T-helper 2 cell treated with Interferon-gamma antibody and Interleukin-4, amounts not matched to agents 5 μg/mL and 100 μg/mL, for 36 hours (primary cell): Measurements from ENCODE around the gene SPAG6.

Experiments
- DNase-seq: peaks from one replicate; pipeline ENCODE4 v3.0.0; 2021; ENCODE audit warnings: low spot score
- H3K27ac Mint-ChIP-seq: one replicate; pipeline ENCODE4 v1.8.0; 2021; ENCODE audit warnings: mild to moderate bottlenecking, mixed read lengths
- H3K27me3 Mint-ChIP-seq: one replicate; pipeline ENCODE4 v1.8.0; 2021; ENCODE audit warnings: low read depth, mixed read lengths
- H3K36me3 Mint-ChIP-seq: one replicate; pipeline ENCODE4 v1.8.0; 2021; ENCODE audit warnings: low read depth, mixed read lengths
- H3K4me1 Mint-ChIP-seq: one replicate; pipeline ENCODE4 v1.8.0; 2021; ENCODE audit warnings: low read depth, mixed read lengths
- H3K4me3 Mint-ChIP-seq: one replicate; pipeline ENCODE4 v1.8.0; 2022; ENCODE audit warnings: mild to moderate bottlenecking, moderate library complexity, mixed read lengths
- H3K9me3 Mint-ChIP-seq: one replicate; pipeline ENCODE4 v1.8.0; 2021; ENCODE audit warnings: mixed read lengths

SPAG6 gene

GRCh38 chr10:22317771-22318565 lies 27.3 kb upstream of the SPAG6 start:
- peaks cover 29% of the 10 kb centered on the region for H3K27me3 Mint-ChIP-seq
- no peaks in the 10 kb centered on the region for H3K9me3 Mint-ChIP-seq
- no peak overlapping the region for H3K27ac Mint-ChIP-seq
- H3K4me1 Mint-ChIP-seq = peaks cover 44% of the 10 kb centered on the region
- peaks cover 24% of the 10 kb centered on the region for H3K36me3 Mint-ChIP-seq
- no peak for DNase-seq
- peak overlapping the region; percentile 91 for H3K4me3 Mint-ChIP-seq

- Mint-ChIP-seq H3K4me1 (peaks cover 52% of the 10 kb centered on the region), H3K27me3 (peaks cover 37% of the 10 kb centered on the region), H3K27ac (no peak overlapping the region), H3K36me3 (peaks cover 29% of the 10 kb centered on the region), H3K4me3 (peak overlapping the region; percentile 58), H3K9me3 (no peaks in the 10 kb centered on the region)
- no peak for DNase-seq
These were observed 26.5 kb upstream of the SPAG6 start for GRCh38 chr10:22318772-22319171.

GRCh38 chr10:22319547-22319979 lies 25.7 kb upstream of the SPAG6 start:
- DNase-seq = no peak

GRCh38 chr10:22319980-22320558 lies 25.2 kb upstream of the SPAG6 start:
- Mint-ChIP-seq H3K27me3 (peaks cover 47% of the 10 kb centered on the region), H3K4me3 (peak overlapping the region; percentile 88), H3K4me1 (peaks cover 58% of the 10 kb centered on the region), H3K27ac (peak overlapping the region; percentile 95), H3K9me3 (no peaks in the 10 kb centered on the region), H3K36me3 (peaks cover 32% of the 10 kb centered on the region)
- no peak for DNase-seq

More at GRCh38 chr10:22319547-22319979, 25.7 kb upstream of the SPAG6 start:
- no peaks in the 10 kb centered on the region for H3K9me3 Mint-ChIP-seq
- peaks cover 32% of the 10 kb centered on the region for H3K36me3 Mint-ChIP-seq
- H3K27me3 Mint-ChIP-seq = peaks cover 45% of the 10 kb centered on the region
- H3K4me1 Mint-ChIP-seq = peaks cover 59% of the 10 kb centered on the region
- H3K27ac Mint-ChIP-seq = peak overlapping the region; percentile 95
- H3K4me3 Mint-ChIP-seq = peak overlapping the region; percentile 88

GRCh38 chr10:22320591-22321155 lies 24.6 kb upstream of the SPAG6 start, which contains the start of gene BMI1:
Gene BMI1 (plus strand): TSS chr10:22321099. CDS start chr10:22326450, 5,351 bp downstream.
- DNase-seq = peak; percentile 64
- Mint-ChIP-seq H3K27ac (peak within 1 kb of the TSS; percentile 95), H3K9me3 (no peaks in the 10 kb centered on the region), H3K4me3 (peak within 1 kb of the TSS; percentile 88), H3K27me3 (peaks cover 47% of the 10 kb centered on the region), H3K36me3 (peaks cover 30% of the 10 kb centered on the region), H3K4me1 (peaks cover 52% of the 10 kb centered on the region)

- H3K9me3 Mint-ChIP-seq = no peaks in the 10 kb centered on the region
- H3K4me3 Mint-ChIP-seq = peak overlapping the region; percentile 77
- peaks cover 55% of the 10 kb centered on the region for H3K4me1 Mint-ChIP-seq
- peak overlapping the region; percentile 77 for H3K27ac Mint-ChIP-seq
- peaks cover 46% of the 10 kb centered on the region for H3K27me3 Mint-ChIP-seq
- DNase-seq = peak; percentile 56
- peaks cover 32% of the 10 kb centered on the region for H3K36me3 Mint-ChIP-seq
These were observed 24.0 kb upstream of the SPAG6 start for GRCh38 chr10:22321156-22321923.

GRCh38 chr10:22321924-22322640 lies 23.2 kb upstream of the SPAG6 start:
- no peak for DNase-seq
- Mint-ChIP-seq H3K9me3 (no peaks in the 10 kb centered on the region), H3K27ac (peak overlapping the region; percentile 79), H3K4me3 (peak overlapping the region; percentile 84), H3K36me3 (peaks cover 35% of the 10 kb centered on the region), H3K4me1 (peaks cover 58% of the 10 kb centered on the region), H3K27me3 (peaks cover 46% of the 10 kb centered on the region)

- Mint-ChIP-seq H3K9me3 (no peaks in the 10 kb centered on the region), H3K36me3 (peaks cover 39% of the 10 kb centered on the region), H3K4me3 (peak overlapping the region; percentile 84), H3K27me3 (peaks cover 46% of the 10 kb centered on the region), H3K27ac (peak overlapping the region; percentile 79), H3K4me1 (peaks cover 56% of the 10 kb centered on the region)
- DNase-seq = no peak
These were observed 22.6 kb upstream of the SPAG6 start for GRCh38 chr10:22322641-22323160.

- peaks cover 40% of the 10 kb centered on the region for H3K27me3 Mint-ChIP-seq
- peaks cover 47% of the 10 kb centered on the region for H3K4me1 Mint-ChIP-seq
- H3K9me3 Mint-ChIP-seq = no peaks in the 10 kb centered on the region
- DNase-seq = no peak
- H3K4me3 Mint-ChIP-seq = peak overlapping the region; percentile 84
- H3K36me3 Mint-ChIP-seq = peaks cover 34% of the 10 kb centered on the region
- H3K27ac Mint-ChIP-seq = no peak overlapping the region
These were observed 21.6 kb upstream of the SPAG6 start for GRCh38 chr10:22323538-22324305.

- Mint-ChIP-seq H3K4me1 (peaks cover 42% of the 10 kb centered on the region), H3K9me3 (no peaks in the 10 kb centered on the region), H3K27me3 (peaks cover 36% of the 10 kb centered on the region), H3K27ac (no peak overlapping the region), H3K4me3 (peak overlapping the region; percentile 84), H3K36me3 (peaks cover 33% of the 10 kb centered on the region)
- no peak for DNase-seq
These were observed 20.9 kb upstream of the SPAG6 start for GRCh38 chr10:22324413-22324812.

GRCh38 chr10:22324893-22325271 lies 20.4 kb upstream of the SPAG6 start:
- peaks cover 37% of the 10 kb centered on the region for H3K36me3 Mint-ChIP-seq
- H3K4me1 Mint-ChIP-seq = peaks cover 37% of the 10 kb centered on the region
- H3K9me3 Mint-ChIP-seq = no peaks in the 10 kb centered on the region
- H3K4me3 Mint-ChIP-seq = peak overlapping the region; percentile 84
- peaks cover 35% of the 10 kb centered on the region for H3K27me3 Mint-ChIP-seq
- no peak for DNase-seq
- H3K27ac Mint-ChIP-seq = peak overlapping the region; percentile 47

- H3K27ac Mint-ChIP-seq = peak overlapping the region; percentile 47
- DNase-seq = peak; percentile 66
- H3K36me3 Mint-ChIP-seq = peaks cover 35% of the 10 kb centered on the region
These were observed 19.8 kb upstream of the SPAG6 start for GRCh38 chr10:22325272-22326144.

More at GRCh38 chr10:22325272-22326144, 19.8 kb upstream of the SPAG6 start:
- Mint-ChIP-seq H3K4me1 (peaks cover 34% of the 10 kb centered on the region), H3K27me3 (peaks cover 32% of the 10 kb centered on the region), H3K9me3 (no peaks in the 10 kb centered on the region), H3K4me3 (peak overlapping the region; percentile 84)
